IMR-90 (cell line): ENCODE data around the gene GZMA. TPM values are rescaled to one million over a fixed set of nuclear protein-coding genes. Genes with fewer than 3 reads are reported as not detected.
"Not testable (repeated sequence)": the region's sequence is repeated elsewhere in the genome, so short reads cannot be mapped to it uniquely, and the experiment has no call there.

Source experiments
- ATAC-seq: fragments of 200-7000 bp; cut with Tn5 transposase; 2 replicates; pipeline ENCODE4 v1.9.1; 2020; ENCODE audit warnings: low read depth, mild to moderate bottlenecking, moderate library complexity
- BruUV-seq: library from RNA; stranded (reverse); fragments of 400-500 nt; replicated peaks from 2 replicates; lab custom pipeline; 2021; lab: Mats Ljungman, UMichigan
- CTCF ChIA-PET: fragments of 300-600 bp; formaldehyde crosslinking; extraction: SDS; loops from one replicate; lab custom pipeline; 2021; ENCODE audit warnings: antibody characterized with exemption; lab: Yijun Ruan, JAX
- POLR2A ChIA-PET: fragments of 300-600 bp; sonication (Branson Sonifier 250); formaldehyde crosslinking; loops from one replicate; lab custom pipeline; 2022; ENCODE audit warnings: antibody characterized with exemption; ENCODE audit not compliant: unreplicated experiment; lab: Charles Lee
- DNase-seq: peaks from one replicate; pipeline ENCODE4 v3.0.0; 2013
- H2AFZ ChIP-seq: replicated peaks from 2 replicates; pipeline ENCODE3; 2013; ENCODE audit warnings: low read length, mild to moderate bottlenecking; ENCODE audit not compliant: poor library complexity
- H2AK5ac ChIP-seq: 2 replicates; pipeline ENCODE4 v1.6.1; 2013; ENCODE audit warnings: low read depth, low read length, inconsistent platforms
- H2AK9ac ChIP-seq: replicated peaks from 2 replicates; pipeline ENCODE3; 2013; ENCODE audit warnings: mild to moderate bottlenecking, low read depth, low read length, moderate library complexity; ENCODE audit not compliant: poor library complexity
- H2BK120ac ChIP-seq: 2 replicates; pipeline ENCODE4 v1.6.1; 2013; ENCODE audit warnings: low read depth, low read length, inconsistent platforms
- H2BK15ac ChIP-seq: 3 replicates; pipeline ENCODE4 v1.6.1; 2013; ENCODE audit warnings: low read depth, low read length, inconsistent platforms
- H2BK20ac ChIP-seq: 2 replicates; pipeline ENCODE4 v1.6.1; 2013; ENCODE audit warnings: low read depth, mild to moderate bottlenecking, inconsistent platforms, low read length, moderate library complexity
- H2BK5ac ChIP-seq: 2 replicates; pipeline ENCODE4 v1.6.1; 2013; ENCODE audit warnings: mild to moderate bottlenecking, low read depth, low read length, inconsistent platforms; ENCODE audit not compliant: poor library complexity, severe bottlenecking
- H3K14ac ChIP-seq: replicated peaks from 2 replicates; pipeline ENCODE4 v1.6.1; 2013; ENCODE audit warnings: low read depth, low read length, inconsistent platforms
- H3K18ac ChIP-seq: 2 replicates; pipeline ENCODE4 v1.6.1; 2013; ENCODE audit warnings: low read depth, low read length, control low read depth
- H3K23ac ChIP-seq: 2 replicates; pipeline ENCODE4 v1.6.1; 2013; ENCODE audit warnings: low read depth, low read length, inconsistent platforms
- H3K27ac ChIP-seq: 2 replicates; pipeline ENCODE4 v1.5.1; 2013; ENCODE audit warnings: mild to moderate bottlenecking, control low read depth, low read length; ENCODE audit not compliant: insufficient read depth
- H3K27me3 ChIP-seq: 2 replicates; pipeline ENCODE4 v1.6.1; 2013; ENCODE audit warnings: low read length; ENCODE audit not compliant: control insufficient read depth, insufficient read depth
- H3K36me3 ChIP-seq: 2 replicates; pipeline ENCODE4 v1.6.1; 2013; ENCODE audit warnings: low read length, mixed read lengths; ENCODE audit not compliant: control insufficient read depth, insufficient read depth
- H3K4ac ChIP-seq: 2 replicates; pipeline ENCODE4 v1.6.1; 2013; ENCODE audit warnings: low read depth, low read length, inconsistent platforms
- H3K4me1 ChIP-seq: 2 replicates; pipeline ENCODE4 v1.6.1; 2013; ENCODE audit warnings: low read length, mixed read lengths; ENCODE audit not compliant: control insufficient read depth, insufficient read depth
- H3K4me2 ChIP-seq: 2 replicates; pipeline ENCODE4 v1.6.1; 2013; ENCODE audit warnings: low read depth, mild to moderate bottlenecking, control low read depth, low read length, moderate library complexity
- H3K4me3 ChIP-seq: 2 replicates; pipeline ENCODE4 v1.5.1; 2013; ENCODE audit warnings: low read depth, mild to moderate bottlenecking, control low read depth, low read length, moderate library complexity; ENCODE audit not compliant: insufficient read depth
- H3K56ac ChIP-seq: 2 replicates; pipeline ENCODE4 v1.6.1; 2013; ENCODE audit warnings: low read length, inconsistent platforms; ENCODE audit not compliant: insufficient read depth; ENCODE audit errors: extremely low read depth
- H3K79me1 ChIP-seq, 2 experiments: 2 replicates each; pipeline ENCODE4 v1.6.1; 2013; ENCODE audit warnings: low read length in 2 of 2, inconsistent platforms in 1 of 2, low read depth in 1 of 2
- H3K9ac ChIP-seq: 2 replicates; pipeline ENCODE4 v1.6.1; 2013; ENCODE audit warnings: low read depth, low read length, control low read depth
- H3K9me1 ChIP-seq: 2 replicates; pipeline ENCODE4 v1.6.1; 2013; ENCODE audit warnings: low read length, inconsistent platforms; ENCODE audit not compliant: insufficient read depth
- H3K9me3 ChIP-seq: 2 replicates; pipeline ENCODE4 v1.6.1; 2013; ENCODE audit warnings: low read length; ENCODE audit not compliant: control insufficient read depth, insufficient read depth
- H4K20me1 ChIP-seq: 2 replicates; pipeline ENCODE4 v1.6.1; 2013; ENCODE audit warnings: low read length, inconsistent platforms; ENCODE audit not compliant: insufficient read depth
- H4K5ac ChIP-seq: 2 replicates; pipeline ENCODE4 v1.6.1; 2013; ENCODE audit warnings: mild to moderate bottlenecking, low read depth, low read length, control low read depth
- H4K8ac ChIP-seq, 2 experiments: 2 replicates each; pipeline ENCODE4 v1.6.1; 2013; ENCODE audit warnings: low read depth in 2 of 2, low read length in 2 of 2, control low read depth in 1 of 2, inconsistent platforms in 1 of 2
- H4K91ac ChIP-seq: 2 replicates; pipeline ENCODE4 v1.6.1; 2013; ENCODE audit warnings: low read depth, low read length, inconsistent platforms; ENCODE audit not compliant: insufficient read depth
- dilution Hi-C: fragments of 300-500 bp; cut with HindIII; formaldehyde crosslinking; loops from one replicate; pipeline ENCODE4 v1.14.3; 2018; ENCODE audit warnings: low sequenced_read_pairs; ENCODE audit not compliant: unreplicated experiment
- in situ Hi-C: fragments of 300-500 bp; cut with MboI; formaldehyde crosslinking; loops from 3 replicates; pipeline ENCODE4 v1.14.3; 2019; ENCODE audit warnings: low sequenced_read_pairs, inconsistent platforms, mixed read lengths
- intact Hi-C: fragments of 100-400 bp; cut with micrococcal nuclease; formaldehyde crosslinking; loops from 2 replicates; pipeline ENCODE4 v1.10.0; 2022
- polyA plus RNA-seq, 3 experiments: library from polyadenylated mRNA; depleted of rRNA; stranded (reverse); fragments of >200 nt; gene quantifications; 2 replicates each; pipeline ENCODE4 v1.2.3, GENCODE V29; 2012; ENCODE audit warnings: low replicate concordance in 1 of 3
- total RNA-seq: library from RNA; depleted of rRNA; stranded (reverse); fragments of >200 nt; gene quantifications from 2 replicates; pipeline ENCODE4 v1.2.3, GENCODE V29; 2012

GZMA gene
- total and polyA plus RNA-seq, 2 of the 4 experiments (the other 2 are of a cell fraction): not detected

DNA sequence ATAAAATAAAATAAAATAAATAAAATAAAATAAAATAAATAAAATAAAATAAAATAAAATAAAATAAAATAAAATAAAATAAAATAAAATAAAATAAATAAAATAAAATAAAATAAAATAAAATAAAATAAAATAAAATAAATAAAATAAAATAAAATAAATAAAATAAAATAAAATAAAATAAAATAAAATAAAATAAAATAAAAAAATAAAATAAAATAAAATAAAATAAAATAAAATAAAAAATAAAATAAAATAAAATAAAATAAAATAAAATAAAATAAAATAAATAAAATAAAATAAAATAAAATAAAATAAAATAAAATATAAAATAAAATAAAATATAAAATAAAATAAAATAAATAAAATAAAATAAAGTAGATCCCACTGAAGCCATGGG lies 3.5 kb downstream of the GZMA start:
- H3K4me1 ChIP-seq, H3K18ac ChIP-seq, H3K14ac ChIP-seq, BruUV-seq, H3K4me3 ChIP-seq, H4K20me1 ChIP-seq, POLR2A ChIA-PET, H2BK120ac ChIP-seq, H3K9ac ChIP-seq, H4K91ac ChIP-seq, H3K9me1 ChIP-seq, H4K5ac ChIP-seq, in situ Hi-C loops, H2BK5ac ChIP-seq, H2AK5ac ChIP-seq, H3K36me3 ChIP-seq, H2AFZ ChIP-seq, dilution Hi-C loops, H2BK20ac ChIP-seq, ATAC-seq, H3K27ac ChIP-seq, H2AK9ac ChIP-seq, H4K8ac ChIP-seq, H3K4ac ChIP-seq, H3K4me2 ChIP-seq, H2BK15ac ChIP-seq, DNase-seq, H3K9me3 ChIP-seq, H3K79me1 ChIP-seq, H3K56ac ChIP-seq, H3K23ac ChIP-seq, intact Hi-C loops: not testable (repeated sequence)
- CTCF ChIA-PET: interaction anchor here (0.6 kb wide), 1 partner anchor 32 kb away, joined by 3 read pairs; no protein-coding TSS in a partner anchor
- H3K27me3 ChIP-seq: peaks cover 29% of the 10 kb centered on the region
